ENCODE data around the gene CCDC167.

Gene CCDC167

DNA sequence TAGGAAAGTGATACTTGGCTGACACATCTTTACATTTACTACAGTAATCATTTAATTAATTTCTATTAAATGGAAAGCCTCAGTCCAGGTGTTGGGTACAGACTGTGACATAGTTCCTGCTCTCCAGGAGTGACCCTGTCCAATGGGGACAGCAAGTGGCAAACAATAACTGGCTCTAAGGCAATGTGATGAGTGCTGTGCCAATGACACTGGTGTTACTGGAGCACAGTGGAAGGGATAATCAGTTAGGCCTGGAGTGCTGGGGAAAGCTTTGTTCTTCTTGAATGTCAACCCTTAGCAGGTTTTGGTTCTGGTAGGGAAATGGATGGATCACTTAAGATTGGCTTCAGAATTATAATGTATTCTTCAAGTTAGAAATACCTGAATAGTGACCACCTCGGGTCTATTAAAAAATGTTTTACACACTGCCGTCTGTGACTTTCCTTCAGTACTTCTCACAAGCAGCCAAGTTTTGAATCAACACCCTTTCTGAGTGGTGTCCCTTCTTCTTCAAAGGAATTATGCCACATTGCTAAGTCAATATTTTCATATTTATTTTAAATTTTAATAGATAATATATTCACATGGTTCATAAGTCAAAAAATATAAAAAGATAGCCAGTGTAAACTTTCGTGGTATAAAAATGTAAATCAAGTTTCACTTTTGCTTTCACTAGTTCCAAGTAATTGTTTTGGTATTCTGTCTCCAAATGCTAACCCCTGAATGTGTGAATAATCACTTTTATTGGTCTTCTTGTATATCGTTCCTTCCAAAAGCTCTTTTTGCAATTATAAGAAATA is 57.1 kb downstream of the CCDC167 start:
- no peak for TF ChIP-seq POLR2A (IDR thresholded peaks at IDR 0.05; ENCODE audit: low read length)
- no peak for TF ChIP-seq GATA1 (IDR thresholded peaks at IDR 0.05; ENCODE audit: low read depth, low read length)
- DNase-seq = no peak

DNA sequence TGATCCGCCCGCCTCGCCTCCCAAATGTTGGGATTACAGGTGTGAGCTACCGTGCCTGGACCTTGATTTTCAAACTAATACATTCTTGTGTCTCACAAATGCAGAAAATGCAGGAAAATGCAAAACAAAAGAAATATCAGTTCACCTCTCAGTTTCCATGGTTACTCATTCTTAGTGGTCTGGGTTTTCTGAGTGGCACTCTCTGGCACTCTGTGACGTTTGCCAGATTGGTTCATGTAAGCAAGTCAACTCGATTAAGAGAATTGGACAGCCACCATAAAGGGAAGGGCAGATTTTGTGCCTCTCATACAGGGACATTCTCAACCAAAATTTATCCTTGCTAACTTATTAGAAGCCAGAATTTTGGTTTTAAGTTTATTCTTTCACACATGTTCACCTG is 58.0 kb downstream of the CCDC167 start:
- TF ChIP-seq POLR2A (IDR thresholded peaks at IDR 0.05; ENCODE audit: low read length) (no peak), GATA1 (IDR thresholded peaks at IDR 0.05; ENCODE audit: low read depth, low read length) (no peak)
- DNase-seq = no peak

- TF ChIP-seq POLR2A (IDR thresholded peaks at IDR 0.05; ENCODE audit: low read length) (no peak), GATA1 (IDR thresholded peaks at IDR 0.05; ENCODE audit: low read depth, low read length) (no peak)
- no peak for DNase-seq
These were observed 60.8 kb downstream of the CCDC167 start for GRCh38 chr6:37438930-37439329.

- DNase-seq = no peak
- TF ChIP-seq GATA1 (IDR thresholded peaks at IDR 0.05; ENCODE audit: low read depth, low read length) (no peak), POLR2A (IDR thresholded peaks at IDR 0.05; ENCODE audit: low read length) (no peak)
These were observed 63.9 kb downstream of the CCDC167 start for GRCh38 chr6:37435816-37436215.

DNA sequence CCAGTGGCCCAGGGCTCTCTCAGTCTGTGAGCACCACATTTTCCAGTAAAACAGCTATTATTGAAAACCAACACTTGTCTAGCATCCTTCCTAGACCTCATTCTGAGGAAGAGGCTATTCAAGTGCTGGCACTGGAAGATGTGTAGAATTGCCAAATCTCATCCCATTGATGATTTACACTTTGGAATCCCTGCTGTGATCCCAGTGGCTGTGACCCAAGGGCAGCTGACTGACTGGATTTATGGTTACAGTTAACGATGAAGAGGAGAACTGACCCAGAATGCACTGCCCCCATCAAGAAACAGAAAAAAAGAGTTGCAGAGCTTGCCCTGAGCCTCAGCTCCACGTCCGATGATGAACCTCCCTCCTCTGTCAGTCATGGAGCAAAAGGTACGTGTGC is 64.3 kb downstream of the CCDC167 start:
- TF ChIP-seq GATA1 (IDR thresholded peaks at IDR 0.05; ENCODE audit: low read depth, low read length) (no peak), POLR2A (IDR thresholded peaks at IDR 0.05; ENCODE audit: low read length) (no peak)
- no peak for DNase-seq

GRCh38 chr6:37433657-37434271 is 65.9 kb downstream of the CCDC167 start:
- DNase-seq = peak; percentile 54 to 64
- no peak for TF ChIP-seq GATA1 (IDR thresholded peaks at IDR 0.05; ENCODE audit: low read depth, low read length)
- TF ChIP-seq POLR2A (IDR thresholded peaks at IDR 0.05; ENCODE audit: low read length) = no peak

All from erythroblast (primary cell).